ENCODE data around the gene SLC35E2B. TPM values are rescaled to one million over a fixed set of nuclear protein-coding genes. Genes with fewer than 3 reads are reported as not detected.
A peak's percentile ranks its signal among the peaks of the same experiment; 100 is the strongest.
"Not testable (repeated sequence)": the region's sequence is repeated elsewhere in the genome, so short reads cannot be mapped to it uniquely, and the experiment has no call there.

Gene SLC35E2B
- polyA plus RNA-seq, 2 of the 4 experiments (the other 2 are of a cell fraction), result 10.8 to 13.6 TPM

- 87% methylated on average over 24 of the region's 25 CpGs for WGBS (ENCODE audit: missing lambda C conversion rate)
- no peak overlapping the region for H3K4me3 ChIP-seq
- TF ChIP-seq HEYL (CRISPR knock-in tag; IDR thresholded peaks at IDR 0.05) (no peak), CTCF (IDR thresholded peaks at IDR 0.05) (peak; percentile 32; the same call in 2 of the 3 replicates)
- FAIRE-seq (no peak), ATAC-seq (peak in 1 of 2 experiments; percentile 73; a peak in 3 of 6 replicates), DNase-seq (ENCODE audit: low read depth in 1 of 2, low spot score in 1 of 2) (peak in 1 of 2 experiments; percentile 14)
- ChIA-PET CTCF (interaction anchor here (0.6 to 1.2 kb wide), 5 partner anchors 12 to 56 kb away, joined by 3 to 5 read pairs (median 3); no protein-coding TSS in a partner anchor), POLR2A (no interaction called here)
- no peak overlapping the region for H3K4me2 ChIP-seq
- no peak overlapping the region for H3K27ac ChIP-seq
- H3K4me1 ChIP-seq, result no peaks in the 10 kb centered on the region
- H3K9me3 ChIP-seq, result no peaks in the 10 kb centered on the region
Observed at GRCh38 chr1:1665815-1666251, 26.8 kb downstream of the SLC35E2B start.

- ATAC-seq (peak in 1 of 2 experiments; percentile 25; a peak in 2 of 6 replicates), FAIRE-seq (no peak), DNase-seq (ENCODE audit: low read depth in 1 of 2, low spot score in 1 of 2) (no peak)
- CTCF ChIA-PET, result interaction anchor here (0.6 to 1.2 kb wide), 5 partner anchors 8 to 55 kb away, joined by 3 to 5 read pairs (median 3); no protein-coding TSS in a partner anchor
- H3K4me3 ChIP-seq, result no peak overlapping the region
- no peak for TF ChIP-seq MAFK (IDR thresholded peaks at IDR 0.05; ENCODE audit: partially characterized antibody)
- 91% methylated on average over 21 of the region's 27 CpGs for WGBS (ENCODE audit: missing lambda C conversion rate)
- no peaks in the 10 kb centered on the region for H3K9me3 ChIP-seq
- no peaks in the 10 kb centered on the region for H3K4me1 ChIP-seq
- H3K27ac ChIP-seq, result no peak overlapping the region
- no peak overlapping the region for H3K4me2 ChIP-seq
- POLR2A ChIA-PET, result no interaction called here
Observed at GRCh38 chr1:1664941-1665814, 27.4 kb downstream of the SLC35E2B start.

- H3K27ac ChIP-seq; DNase-seq (ENCODE audit: low read depth in 1 of 2, low spot score in 1 of 2); H3K4me2 ChIP-seq; H3K4me3 ChIP-seq; H3K9me3 ChIP-seq; FAIRE-seq; H3K4me1 ChIP-seq; CTCF ChIA-PET; ATAC-seq; POLR2A ChIA-PET: not testable (repeated sequence)
- 70% methylated on average over 4 of the region's 11 CpGs for WGBS (ENCODE audit: missing lambda C conversion rate)
Observed at GRCh38 chr1:1664318-1664717, 28.3 kb downstream of the SLC35E2B start.

- POLR2A ChIA-PET; DNase-seq (ENCODE audit: low read depth in 1 of 2, low spot score in 1 of 2); H3K9me3 ChIP-seq; CTCF ChIA-PET; H3K4me2 ChIP-seq; H3K4me1 ChIP-seq; ATAC-seq; H3K4me3 ChIP-seq; FAIRE-seq; H3K27ac ChIP-seq: not testable (repeated sequence)
- 78% methylated on average over 14 of the region's 15 CpGs for WGBS (ENCODE audit: missing lambda C conversion rate)
Observed at GRCh38 chr1:1662830-1663560, 29.6 kb downstream of the SLC35E2B start.

GRCh38 chr1:1662392-1662791 lies 30.2 kb downstream of the SLC35E2B start:
- CTCF ChIA-PET; H3K4me3 ChIP-seq; POLR2A ChIA-PET; H3K9me3 ChIP-seq; ATAC-seq; H3K27ac ChIP-seq; H3K4me2 ChIP-seq; FAIRE-seq; DNase-seq (ENCODE audit: low read depth in 1 of 2, low spot score in 1 of 2); H3K4me1 ChIP-seq: not testable (repeated sequence)
- 95% methylated on average over 8 of the region's 9 CpGs for WGBS (ENCODE audit: missing lambda C conversion rate)

GRCh38 chr1:1658583-1659549 lies 33.7 kb downstream of the SLC35E2B start, which contains the start of gene CDK11B:
Gene CDK11B (minus strand): TSS chr1:1659004. CDS start chr1:1657485, 1,519 bp downstream.
- 1% methylated on average over 23 of the region's 96 CpGs for WGBS (ENCODE audit: missing lambda C conversion rate)
- CTCF ChIA-PET, POLR2A ChIA-PET, FAIRE-seq, H3K9me3 ChIP-seq, H3K4me1 ChIP-seq: not testable (repeated sequence)
- TF ChIP-seq MAFK (IDR thresholded peaks at IDR 0.05; ENCODE audit: partially characterized antibody), result peak; percentile 41
- peak; percentile 74 for TF ChIP-seq KDM5A (IDR thresholded peaks at IDR 0.05)
- peak; percentile 40 for TF ChIP-seq MAX (IDR thresholded peaks at IDR 0.05)
- Histone ChIP-seq H3K4me3 (peak within 1 kb of the TSS; percentile 61), H3K4me2 (peak within 1 kb of the TSS; percentile 59), H3K27ac (peak within 1 kb of the TSS; percentile 91 to 98)
- DNase-seq (ENCODE audit: low read depth in 1 of 2, low spot score in 1 of 2), result peak; percentile 74 to 95
- ATAC-seq, result peak; percentile 91 to 94

- H3K4me2 ChIP-seq; POLR2A ChIA-PET; H3K9me3 ChIP-seq; H3K27ac ChIP-seq; H3K4me3 ChIP-seq; CTCF ChIA-PET; FAIRE-seq; DNase-seq (ENCODE audit: low read depth in 1 of 2, low spot score in 1 of 2); H3K4me1 ChIP-seq; ATAC-seq: not testable (repeated sequence)
- 87% methylated on average over 11 of the region's 11 CpGs for WGBS (ENCODE audit: missing lambda C conversion rate)
Observed at GRCh38 chr1:1648265-1648664, 44.3 kb downstream of the SLC35E2B start.

- DNase-seq (ENCODE audit: low read depth in 1 of 2, low spot score in 1 of 2); CTCF ChIA-PET; POLR2A ChIA-PET; H3K9me3 ChIP-seq; FAIRE-seq; H3K27ac ChIP-seq; ATAC-seq; H3K4me1 ChIP-seq; H3K4me2 ChIP-seq; H3K4me3 ChIP-seq: not testable (repeated sequence)
- WGBS (ENCODE audit: missing lambda C conversion rate), result 94% methylated on average over 17 of the region's 17 CpGs
Observed at GRCh38 chr1:1647567-1648241, 44.9 kb downstream of the SLC35E2B start.

All from A549 (cell line).